A549 (cell line): ENCODE measurements around the gene PRELP. TPM values are rescaled to one million over a fixed set of nuclear protein-coding genes. Genes with fewer than 3 reads are reported as not detected.
"Not testable (repeated sequence)": the region's sequence is repeated elsewhere in the genome, so short reads cannot be mapped to it uniquely, and the experiment has no call there.

Experiments used
- ATAC-seq, 2 experiments: fragments of 200-7000 bp in 1 of 2; fragments of >200 bp in 1 of 2; cut with Nextera tagmentation in 1 of 2; cut with Tn5 transposase in 1 of 2; 3 replicates each; pipeline versions ENCODE4 v1.8.0 to v1.9.1; 2018 to 2020; ENCODE audit warnings: mild to moderate bottlenecking in 1 of 2, moderate library complexity in 1 of 2
- CTCF ChIA-PET: fragments of 300-600 bp; sonication (Branson Sonifier 250); formaldehyde crosslinking; extraction: SDS; loops from one replicate; lab custom pipeline; 2021; ENCODE audit warnings: antibody characterized with exemption, inconsistent platforms; lab: Yijun Ruan, JAX
- POLR2A ChIA-PET: fragments of 350-600 bp; formaldehyde crosslinking; extraction: SDS; loops from one replicate; lab custom pipeline; 2021; ENCODE audit warnings: antibody characterized with exemption, inconsistent platforms; lab: Yijun Ruan, JAX
- DNase-seq, 2 experiments: peaks; one replicate each; pipeline versions ENCODE4 v3.0.0 to v3.0.0-alpha.2; 2011 to 2016; ENCODE audit warnings: low read depth in 1 of 2, low spot score in 1 of 2
- FAIRE-seq: peaks from 2 replicates; lab custom pipeline; 2011; peaks lifted over from hg19 to GRCh38; lab: Jason Lieb, UNC
- H3K27ac ChIP-seq, 2 experiments: fragments of >200 bp; sonication (Bioruptor Twin); formaldehyde crosslinking; 3 replicates each; pipeline ENCODE4 v1.5.1; 2016 to 2017
- H3K4me1 ChIP-seq: fragments of >200 bp; sonication (Bioruptor Twin); formaldehyde crosslinking; 3 replicates; pipeline ENCODE4 v1.6.1; 2016
- H3K4me2 ChIP-seq: fragments of >200 bp; sonication (Bioruptor Twin); formaldehyde crosslinking; 3 replicates; pipeline ENCODE4 v1.6.1; 2016
- H3K4me3 ChIP-seq: fragments of >200 bp; sonication (Bioruptor Twin); formaldehyde crosslinking; 3 replicates; pipeline ENCODE4 v1.5.1; 2016
- H3K9me3 ChIP-seq: fragments of >200 bp; sonication (Bioruptor Twin); formaldehyde crosslinking; 3 replicates; pipeline ENCODE4 v1.6.1; 2016
- CBX2 ChIP-seq: fragments of 200-600 bp; sonication (generic); IDR thresholded peaks from 2 replicates; pipeline ENCODE4 v1.6.1; 2016; ENCODE audit warnings: low read depth, mild to moderate bottlenecking, borderline replicate concordance
- CTCF ChIP-seq: fragments of >200 bp; sonication (Bioruptor Twin); formaldehyde crosslinking; IDR thresholded peaks from 3 replicates; pipeline ENCODE4 v1.5.1; 2016
- FOSL2 ChIP-seq, 2 experiments: fragments of 450-650 bp in 1 of 2; fragments of >200 bp in 1 of 2; sonication (Bioruptor Twin) in 1 of 2; formaldehyde crosslinking; IDR thresholded peaks; 2 replicates each; pipeline versions ENCODE4 v1.5.0 to v1.6.1; 2016 to 2020; ENCODE audit warnings: mild to moderate bottlenecking in 1 of 2, moderate library complexity in 1 of 2
- GATA3 ChIP-seq: IDR thresholded peaks from 2 replicates; pipeline ENCODE4 v1.6.1; 2012; ENCODE audit warnings: borderline replicate concordance
- HES2 ChIP-seq: fragments of >200 bp; sonication (Bioruptor Twin); formaldehyde crosslinking; IDR thresholded peaks from 2 replicates; pipeline ENCODE4 v1.6.1; 2016
- JUN ChIP-seq, 2 experiments: fragments of >200 bp; sonication (Bioruptor Twin); formaldehyde crosslinking; IDR thresholded peaks; 2 replicates in 1 of 2; 3 replicates in 1 of 2; pipeline ENCODE4 v1.6.1; 2016 to 2017
- JUNB ChIP-seq: fragments of >200 bp; sonication (Bioruptor Twin); formaldehyde crosslinking; IDR thresholded peaks from 2 replicates; pipeline ENCODE4 v1.6.1; 2016
- KDM5A ChIP-seq: fragments of 200-600 bp; sonication (generic); IDR thresholded peaks from 2 replicates; pipeline ENCODE4 v1.6.1; 2016; ENCODE audit warnings: antibody characterized with exemption, mild to moderate bottlenecking
- MAFK ChIP-seq: fragments of 450-650 bp; IDR thresholded peaks from 2 replicates; pipeline ENCODE4 v1.6.1; 2014; ENCODE audit not compliant: partially characterized antibody
- MAX ChIP-seq: IDR thresholded peaks from 2 replicates; pipeline ENCODE4 v1.6.1; 2012
- MYC ChIP-seq: IDR thresholded peaks from 2 replicates; pipeline ENCODE4 v1.6.1; 2012; ENCODE audit warnings: mild to moderate bottlenecking, inconsistent platforms, low read length, improper control_type of control experiment, borderline replicate concordance
- NR3C1 ChIP-seq: fragments of >200 bp; sonication (Bioruptor Twin); formaldehyde crosslinking; IDR thresholded peaks from 3 replicates; pipeline ENCODE4 v1.6.1; 2017
- PBX3 ChIP-seq: IDR thresholded peaks from 2 replicates; pipeline ENCODE4 v1.6.1; 2012
- POLR2A ChIP-seq: IDR thresholded peaks from 2 replicates; pipeline ENCODE4 v1.6.1; 2012; ENCODE audit warnings: mild to moderate bottlenecking, low read length
- RCOR1 ChIP-seq: fragments of 150-350 bp; IDR thresholded peaks from 2 replicates; pipeline ENCODE4 v1.6.1; 2014; ENCODE audit warnings: antibody characterized with exemption, low read length, low read depth
- REST ChIP-seq: fragments of 200-600 bp; sonication (generic); IDR thresholded peaks from 2 replicates; pipeline ENCODE4 v1.6.1; 2016; ENCODE audit warnings: antibody characterized with exemption, mild to moderate bottlenecking, moderate library complexity
- RFX5 ChIP-seq: fragments of 450-650 bp; IDR thresholded peaks from 2 replicates; pipeline ENCODE4 v1.7.1; 2014; ENCODE audit warnings: antibody characterized with exemption, mild to moderate bottlenecking, moderate library complexity
- RNF2 ChIP-seq: fragments of 200-600 bp; sonication (generic); IDR thresholded peaks from 2 replicates; pipeline ENCODE4 v1.6.1; 2016; ENCODE audit warnings: low read depth, mild to moderate bottlenecking, antibody characterized with exemption, moderate library complexity, borderline replicate concordance
- SMC3 ChIP-seq: fragments of >200 bp; sonication (Bioruptor Twin); formaldehyde crosslinking; IDR thresholded peaks from 3 replicates; pipeline ENCODE4 v1.6.1; 2018; ENCODE audit warnings: inconsistent platforms
- ZC3H11A ChIP-seq: fragments of 450-650 bp; IDR thresholded peaks from 2 replicates; pipeline ENCODE4 v1.6.1; 2014; ENCODE audit warnings: antibody characterized with exemption, mild to moderate bottlenecking
- ZNF302 ChIP-seq: fragments of 250-450 bp; sonication (Bioruptor Pico); IDR thresholded peaks from 2 replicates; pipeline ENCODE4 v1.9.0; 2021; ENCODE audit warnings: inconsistent platforms, mild to moderate bottlenecking, moderate library complexity
- WGBS: methylation state at CpG from one replicate; pipeline ENCODE4 v1.1.6; 2017; ENCODE audit errors: missing lambda C conversion rate; 5-methylcytosine and 5-hydroxymethylcytosine counted together
- polyA plus RNA-seq, 4 experiments: library from polyadenylated mRNA; depleted of rRNA in 3 of 4; stranded (reverse); fragments of >200 nt; fragmentation: RNase III in 1 of 4; extraction: RNeasy Plus Mini Kit Qiagen cat#74134 plus additional on column Dnase treatment in 1 of 4; gene quantifications; 2 replicates in 3 of 4; 3 replicates in 1 of 4; pipeline ENCODE4 v1.2.3, GENCODE V29; 2011 to 2017

PRELP gene
- polyA plus RNA-seq, 2 of the 4 experiments (the other 2 are of a cell fraction) = not detected

- WGBS = 75% methylated on average over 13 of the region's 13 CpGs
- not testable (repeated sequence) for FAIRE-seq; H3K4me3 ChIP-seq; TF ChIP-seq FOSL2 (IDR thresholded peaks at IDR 0.05)
- TF ChIP-seq FOSL2 (CRISPR knock-in tag; IDR thresholded peaks at IDR 0.05) = 0 out of 2 replicates have a peak, but pooled peaks have one; percentile 7
- TF ChIP-seq, all 56 proteins: peak for 1; not testable (repeated sequence) for 55
- H3K4me2 ChIP-seq, POLR2A ChIA-PET, H3K4me1 ChIP-seq, H3K9me3 ChIP-seq, H3K27ac ChIP-seq, DNase-seq, ATAC-seq: not testable (repeated sequence)
- CTCF ChIA-PET = interaction anchor here (0.9 to 2.4 kb wide), 7 partner anchors 13 to 197 kb away, joined by 3 to 8 read pairs (median 4); no protein-coding TSS in a partner anchor
Measured at GRCh38 chr1:203466906-203467549, 8.6 kb upstream of the PRELP start.

GRCh38 chr1:203467550-203467921, 8.1 kb upstream of the PRELP start:
- Histone ChIP-seq H3K27ac (no peak overlapping the region), H3K4me2 (no peak overlapping the region), H3K4me3 (no peak overlapping the region), H3K4me1 (peaks cover 6% of the 10 kb centered on the region; the same call in 2 of the 3 replicates), H3K9me3 (no peaks in the 10 kb centered on the region)
- POLR2A ChIA-PET = no interaction called here
- WGBS = 76% methylated on average over 9 of the region's 9 CpGs
- TF ChIP-seq CTCF (no peak), JUN (IDR thresholded peaks at IDR 0.05) (no peak), CBX2 (no peak), PBX3 (no peak), POLR2A (no peak)
- DNase-seq = no peak
- no peak for ATAC-seq
- FAIRE-seq = no peak
- CTCF ChIA-PET = interaction anchor here (0.7 to 2.4 kb wide), 3 partner anchors 21 to 125 kb away, joined by 3 to 8 read pairs (median 3); no protein-coding TSS in a partner anchor

GRCh38 chr1:203468326-203468725, 7.3 kb upstream of the PRELP start:
- TF ChIP-seq PBX3 = no peak
- no peak for TF ChIP-seq GATA3
- no peak for TF ChIP-seq HES2
- TF ChIP-seq NR3C1 = no peak
- TF ChIP-seq, all 56 proteins: peak for 0
- Histone ChIP-seq H3K27ac (no peak overlapping the region), H3K9me3 (no peaks in the 10 kb centered on the region), H3K4me2 (no peak overlapping the region), H3K4me1 (peaks cover 2% of the 10 kb centered on the region; the same call in 2 of the 3 replicates), H3K4me3 (no peak overlapping the region)
- ATAC-seq (no peak), FAIRE-seq (no peak), DNase-seq (no peak)
- CTCF ChIA-PET = interaction anchor here (0.7 to 2.4 kb wide), 3 partner anchors 20 to 234 kb away, joined by 3 to 8 read pairs (median 4); no protein-coding TSS in a partner anchor
- POLR2A ChIA-PET = no interaction called here
- 57% methylated on average over 2 of the region's 2 CpGs for WGBS

- 34% methylated on average over 5 of the region's 5 CpGs for WGBS
- CTCF ChIA-PET = interaction anchor here (2.1 to 2.4 kb wide), 2 partner anchors 17 to 30 kb away, joined by 5 to 9 read pairs; no protein-coding TSS in a partner anchor
- POLR2A ChIA-PET = no interaction called here
- TF ChIP-seq REST = no peak
- no peak for TF ChIP-seq RFX5
- no peak for TF ChIP-seq MAX
- TF ChIP-seq JUNB = no peak
- TF ChIP-seq MYC = no peak
- no peak for TF ChIP-seq RCOR1
- no peak for TF ChIP-seq SMC3
- no peak for TF ChIP-seq GATA3
- TF ChIP-seq KDM5A = no peak
- TF ChIP-seq RNF2 = no peak
- TF ChIP-seq MAFK = no peak
- no peak for TF ChIP-seq ZNF302 (CRISPR knock-in tag)
- TF ChIP-seq ZC3H11A = no peak
Measured at GRCh38 chr1:203470240-203470639, 5.4 kb upstream of the PRELP start.

More at GRCh38 chr1:203470240-203470639, 5.4 kb upstream of the PRELP start:
- Histone ChIP-seq H3K4me3 (no peak overlapping the region), H3K9me3 (no peaks in the 10 kb centered on the region), H3K4me2 (no peak overlapping the region), H3K27ac (no peak overlapping the region), H3K4me1 (no peaks in the 10 kb centered on the region)
- no peak for FAIRE-seq
- no peak for DNase-seq
- ATAC-seq = no peak
